Heart right ventricle (tissue), 16 donors: ENCODE results near the gene APC2. TPM values are rescaled to one million over a fixed set of nuclear protein-coding genes. Genes with fewer than 3 reads are reported as not detected.

Experiments
- ATAC-seq, 8 donors: fragments of 200-7000 bp; cut with Tn5 transposase; one replicate each; pipeline ENCODE4 v1.9.1; 2020; ENCODE audit warnings: mild to moderate bottlenecking in 8 of 8, moderate library complexity in 8 of 8, moderate number of reproducible peaks in 1 of 8
- DNase-seq, 2 donors: peaks; one replicate each; pipeline ENCODE4 v3.0.0-alpha.2; 2020
- H3K27ac ChIP-seq, 10 donors: fragments of 200-600 bp; sonication (generic) in 2 of 10; one replicate each; pipeline versions ENCODE4 v1.5.0 to v1.8.0; 2020 to 2022; ENCODE audit warnings: mild to moderate bottlenecking in 3 of 10
- H3K27me3 ChIP-seq, 7 donors: fragments of 200-600 bp; one replicate each; pipeline ENCODE4 v1.8.0; 2021 to 2022; ENCODE audit warnings: mild to moderate bottlenecking in 2 of 7
- H3K36me3 ChIP-seq, 9 donors: fragments of 200-600 bp; sonication (generic) in 1 of 9; one replicate each; pipeline versions ENCODE4 v1.5.0 to v1.8.0; 2020 to 2022; ENCODE audit warnings: mild to moderate bottlenecking in 2 of 9
- H3K4me1 ChIP-seq, 9 donors: fragments of 200-600 bp; sonication (generic) in 1 of 9; one replicate each; pipeline versions ENCODE4 v1.5.0 to v1.8.0; 2020 to 2022; ENCODE audit warnings: mild to moderate bottlenecking in 4 of 9
- H3K4me3 ChIP-seq, 10 donors: fragments of 200-600 bp; sonication (generic) in 2 of 10; one replicate each; pipeline versions ENCODE4 v1.5.0 to v1.8.0; 2020 to 2022; ENCODE audit warnings: mild to moderate bottlenecking in 7 of 10, moderate library complexity in 2 of 10
- H3K9me3 ChIP-seq, 11 donors: fragments of 200-600 bp in 10 of 11; sonication (generic) in 2 of 11; one replicate each; pipeline versions ENCODE4 v1.5.0 to v1.8.0; 2013 to 2022; ENCODE audit warnings: mild to moderate bottlenecking in 2 of 11, control low read depth in 1 of 11, moderate library complexity in 1 of 11
- WGBS, 2 donors: extraction: QIAGEN DNeasy Blood & Tissue Kit; methylation state at CpG; one replicate each; pipeline ENCODE4 v1.1.7; 2013; ENCODE audit warnings: inconsistent platforms in 1 of 2; 5-methylcytosine and 5-hydroxymethylcytosine counted together
- intact Hi-C, 10 donors: fragments of 100-400 bp; cut with DNase I; formaldehyde crosslinking; loops; one replicate each; pipeline versions ENCODE4 v1.11.1 to v1.14.2; 2022
- polyA plus RNA-seq, 2 donors: library from polyadenylated mRNA; stranded (reverse); fragments of 200-250 nt; gene quantifications; one replicate each; pipeline ENCODE4 v1.2.3, GENCODE V29; 2013
- total RNA-seq, 10 donors: library from RNA; stranded (reverse); fragmentation: NEBNext Ultra II Directional in 3 of 10; extraction: Animal tissue kit (Norgen Biotek cat#: 25700) in 3 of 10; gene quantifications; one replicate each; pipeline versions ENCODE4 v1.2.1 to v1.2.4, GENCODE V29; 2021 to 2023
- TF ChIP-seq, protein P1 (sequence below), 9 donors: fragments of 200-600 bp; sonication (generic) in 2 of 9; IDR thresholded peaks; one replicate each; pipeline versions ENCODE4 v1.5.0 to v1.8.0; 2021 to 2022; ENCODE audit warnings: antibody characterized with exemption in 9 of 9, mild to moderate bottlenecking in 5 of 9, moderate library complexity in 1 of 9
- donor health status: Arrhythmogenic right ventricular cardiomyopathy.
- donor health status: ischemic (EF 13 %, LVEDD 7.1; RV severe dilation, severe dysfunction).
- donor health status: healthy with polysubstance abuse.
- donor health status: DM: no; HTN: yes; CAD: no.
- donor health status: DM: no; HTN: no; CAD: no.
- donor health status: ischemic (EF 25% LVEDD 6.9; RV normal size, moderate dysfunction).
- donor health status: ischemic (EF 25% LVEDD 5.7; RV mildly dilated, moderate dysfunction).
- donor health status: healthy.
- donor health status: DM: yes; HTN: yes; CAD: no.
- donor health status: Ischemic cardiomyopathy.
- donor health status: ischemic (EF 35%, LVEDD 5.7; RV mildly dilated, moderate dysfunction).
- donor health status: nonischemic (EF 11% LVEDD 7.7; RV severe dilation, severe dysfunction).
- donor health status: DM: yes; HTN: yes; CAD: no.
- donor health status: PGD.
- donor health status: ischemic (EF 29% LVEDD 5.4; RV normal size, mild dysfunction).
- donor health status: nonischemic (EF 23%, LVEDD 6.1; RV moderate dilation, normal function).

APC2 gene
- total and polyA plus RNA-seq, 12 donors = 0.02 to 0.23 (median 0.09) TPM; not detected in 1

DNA sequence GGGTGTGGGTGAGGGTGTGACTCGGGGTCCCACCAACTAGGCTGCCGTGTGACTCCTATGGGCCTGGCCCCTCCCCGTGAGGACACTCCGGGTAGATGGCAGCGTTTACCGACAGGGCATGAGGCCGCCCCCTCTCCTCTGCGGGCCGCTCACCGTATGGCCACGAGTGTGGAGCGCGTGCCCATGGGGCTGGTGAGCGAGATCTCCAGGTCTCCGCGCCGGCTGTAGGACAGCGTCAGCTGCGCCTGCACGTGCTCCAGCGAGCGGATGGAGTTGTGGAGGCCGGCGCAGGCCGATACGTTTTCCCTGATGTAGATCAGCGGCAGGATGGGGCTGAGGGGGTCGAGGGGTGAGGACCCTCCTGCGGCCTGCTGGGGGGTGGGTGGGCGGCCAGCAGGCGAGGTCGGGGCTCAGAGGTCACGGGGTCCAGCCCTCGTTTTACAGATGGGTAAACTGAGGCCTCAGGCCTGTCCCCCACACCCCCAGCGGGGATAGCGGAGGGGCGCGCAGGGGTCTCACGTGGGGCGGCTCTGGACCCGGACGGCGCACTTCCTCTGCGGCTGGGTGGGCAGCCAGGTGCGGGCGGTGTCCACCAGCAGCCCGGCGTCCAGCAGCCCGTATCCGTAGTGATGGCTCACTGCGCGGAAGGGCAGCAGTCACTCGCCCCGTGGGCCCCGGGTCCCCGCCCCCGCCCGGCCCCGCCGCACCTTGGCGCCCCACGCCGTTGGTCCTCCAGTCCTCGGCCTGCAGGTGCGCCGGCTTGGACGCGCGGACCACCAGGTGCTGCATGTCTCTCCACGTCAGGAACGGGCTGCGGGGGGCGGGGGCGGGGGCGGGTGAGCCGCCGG is 33.4 kb downstream of the APC2 start:
- no peaks in the 10 kb centered on the region for H3K36me3 ChIP-seq
- intact Hi-C loops = no loop called here
- no peak overlapping the region for H3K27ac ChIP-seq
- H3K4me3 ChIP-seq = no peak overlapping the region
- H3K4me1 ChIP-seq = peaks cover 0 to 14% (median 8%) of the 10 kb centered on the region in 9 donors
- TF ChIP-seq, protein P1, sequence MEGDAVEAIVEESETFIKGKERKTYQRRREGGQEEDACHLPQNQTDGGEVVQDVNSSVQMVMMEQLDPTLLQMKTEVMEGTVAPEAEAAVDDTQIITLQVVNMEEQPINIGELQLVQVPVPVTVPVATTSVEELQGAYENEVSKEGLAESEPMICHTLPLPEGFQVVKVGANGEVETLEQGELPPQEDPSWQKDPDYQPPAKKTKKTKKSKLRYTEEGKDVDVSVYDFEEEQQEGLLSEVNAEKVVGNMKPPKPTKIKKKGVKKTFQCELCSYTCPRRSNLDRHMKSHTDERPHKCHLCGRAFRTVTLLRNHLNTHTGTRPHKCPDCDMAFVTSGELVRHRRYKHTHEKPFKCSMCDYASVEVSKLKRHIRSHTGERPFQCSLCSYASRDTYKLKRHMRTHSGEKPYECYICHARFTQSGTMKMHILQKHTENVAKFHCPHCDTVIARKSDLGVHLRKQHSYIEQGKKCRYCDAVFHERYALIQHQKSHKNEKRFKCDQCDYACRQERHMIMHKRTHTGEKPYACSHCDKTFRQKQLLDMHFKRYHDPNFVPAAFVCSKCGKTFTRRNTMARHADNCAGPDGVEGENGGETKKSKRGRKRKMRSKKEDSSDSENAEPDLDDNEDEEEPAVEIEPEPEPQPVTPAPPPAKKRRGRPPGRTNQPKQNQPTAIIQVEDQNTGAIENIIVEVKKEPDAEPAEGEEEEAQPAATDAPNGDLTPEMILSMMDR (IDR thresholded peaks at IDR 0.05) = no peak
- ATAC-seq (no peak), DNase-seq (no peak)
- H3K27me3 ChIP-seq = no peaks in the 10 kb centered on the region
- WGBS, 2 donors = 89 to 91% methylated on average over 54 to 77 of the region's 77 CpGs
- H3K9me3 ChIP-seq = no peaks in the 10 kb centered on the region

DNA sequence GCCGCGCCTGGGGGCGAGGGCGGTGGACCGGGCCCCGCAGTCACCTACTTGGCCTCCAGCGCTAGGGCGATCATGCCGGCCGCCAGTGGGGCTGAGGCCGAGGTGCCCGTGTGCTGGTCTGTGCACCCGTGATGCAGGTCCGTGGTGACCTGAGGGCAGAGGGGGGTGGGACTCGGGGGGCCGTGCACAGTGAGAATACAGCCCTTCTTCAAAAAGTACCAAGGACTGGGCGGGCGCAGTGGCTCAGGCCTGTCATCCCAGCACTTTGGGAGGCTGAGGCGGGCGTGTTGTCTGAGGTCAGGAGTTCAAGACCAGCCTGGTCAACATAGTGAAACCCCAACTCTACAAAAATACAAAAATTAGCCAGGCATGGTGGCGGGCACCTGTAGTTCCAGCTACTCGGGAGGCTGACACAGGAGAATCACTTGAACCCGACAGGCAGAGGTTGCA is 34.1 kb downstream of the APC2 start:
- Histone ChIP-seq H3K9me3 (no peaks in the 10 kb centered on the region), H3K27ac (no peak overlapping the region), H3K27me3 (no peaks in the 10 kb centered on the region), H3K4me1 (peaks cover 0 to 9% (median 6%) of the 10 kb centered on the region in 9 donors), H3K36me3 (no peaks in the 10 kb centered on the region), H3K4me3 (no peak overlapping the region)
- intact Hi-C loops = no loop called here
- DNase-seq (no peak), ATAC-seq (no peak)
- 91 to 92% methylated on average over 23 of the region's 23 CpGs for WGBS, 2 donors
- TF ChIP-seq, protein P1 (IDR thresholded peaks at IDR 0.05) = no peak

DNA sequence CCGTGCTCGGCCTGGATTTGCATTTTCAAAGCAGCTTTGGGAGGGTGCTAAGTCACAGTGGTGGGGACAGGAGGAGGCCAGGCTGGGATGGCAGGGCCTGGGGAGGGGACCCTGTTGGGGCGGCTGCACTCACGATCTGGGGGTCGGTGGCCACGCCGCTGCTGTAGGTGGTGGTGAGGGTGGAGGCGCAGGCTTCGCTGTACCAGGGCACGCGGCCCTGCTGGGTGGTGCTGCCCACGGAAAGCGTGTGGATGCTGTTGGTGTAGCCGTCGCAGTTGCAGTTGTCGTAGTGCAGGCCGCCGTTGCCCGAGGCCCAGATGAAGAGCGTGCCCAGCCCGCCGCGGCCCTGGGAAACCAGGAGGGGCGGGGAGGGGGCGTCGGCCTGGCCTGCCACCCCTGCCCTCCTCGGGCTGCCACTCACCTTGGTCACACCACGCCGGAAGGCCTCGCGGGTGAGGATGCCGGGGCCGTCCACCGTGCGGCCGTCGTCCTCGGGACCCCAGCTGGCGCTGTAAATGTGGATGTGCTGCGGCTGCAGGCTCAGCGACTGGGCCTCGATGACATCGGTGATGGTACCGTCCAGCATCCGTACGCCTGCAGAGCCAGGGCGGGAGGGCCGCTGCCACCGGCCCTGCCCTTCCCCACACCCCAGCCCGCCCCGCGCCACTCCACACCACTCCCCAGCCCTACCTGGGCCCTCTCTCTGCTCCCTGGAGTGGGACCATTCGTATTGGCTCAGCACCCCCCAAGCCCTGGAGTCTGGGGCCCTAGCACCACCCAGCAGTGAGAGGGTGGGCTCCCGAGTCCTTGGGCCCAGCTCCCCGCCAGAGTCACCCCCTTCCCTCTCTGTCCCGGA is 37.0 kb downstream of the APC2 start:
- TF ChIP-seq, protein P1 (IDR thresholded peaks at IDR 0.05) = no peak
- intact Hi-C loops = no loop called here
- H3K36me3 ChIP-seq = no peaks in the 10 kb centered on the region
- peaks cover 3 to 19% (median 14%) of the 10 kb centered on the region in 9 donors for H3K4me1 ChIP-seq
- DNase-seq (no peak), ATAC-seq (no peak)
- 92 to 93% methylated on average over 52 to 56 of the region's 56 CpGs for WGBS, 2 donors
- H3K27ac ChIP-seq = no peak overlapping the region
- H3K9me3 ChIP-seq = no peaks in the 10 kb centered on the region
- no peak overlapping the region for H3K4me3 ChIP-seq
- peaks cover 0 to 9% (median 2%) of the 10 kb centered on the region in 7 donors for H3K27me3 ChIP-seq

DNA sequence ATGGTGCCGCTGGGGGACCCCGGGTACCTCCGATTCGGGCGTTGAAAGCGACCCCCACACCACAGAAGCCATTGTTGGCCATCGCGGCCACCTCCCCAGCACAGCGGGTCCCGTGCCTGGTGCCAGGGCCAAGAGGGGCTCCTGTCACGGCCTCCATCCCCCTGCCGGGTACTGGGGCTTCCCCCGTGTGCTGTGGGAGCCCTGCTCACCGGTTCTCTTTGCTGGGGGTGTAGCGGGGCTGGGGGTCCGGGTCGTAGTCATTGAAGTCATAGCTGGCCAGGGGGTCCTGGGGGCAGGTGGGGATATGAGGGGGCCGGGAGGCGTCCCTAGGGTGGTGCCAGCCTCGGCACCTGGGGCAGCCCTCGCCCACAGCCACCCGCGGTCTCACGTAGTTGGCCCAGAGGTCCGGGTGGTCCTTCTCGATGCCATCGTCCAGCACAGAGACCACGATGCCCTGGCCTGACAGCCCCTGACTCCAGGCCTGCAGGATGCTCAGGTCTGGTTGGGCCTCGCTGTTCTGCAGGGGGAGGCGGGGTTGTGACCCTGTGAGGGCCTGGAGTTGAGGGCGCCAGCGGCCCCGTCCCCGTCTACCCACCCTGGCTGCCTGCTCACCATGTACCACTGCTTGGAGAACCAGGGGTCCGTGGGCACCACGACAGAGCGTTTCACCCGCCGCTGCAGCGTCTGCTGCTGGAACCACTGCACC is 37.8 kb downstream of the APC2 start:
- WGBS, 2 donors = 92 to 93% methylated on average over 35 to 40 of the region's 40 CpGs
- H3K27me3 ChIP-seq = peaks cover 0 to 17% (median 5%) of the 10 kb centered on the region in 7 donors

More for the DNA sequence above, 37.8 kb downstream of the APC2 start:
- Histone ChIP-seq H3K27ac (no peak overlapping the region), H3K4me1 (peaks cover 3 to 24% (median 14%) of the 10 kb centered on the region in 9 donors), H3K9me3 (no peaks in the 10 kb centered on the region), H3K36me3 (no peaks in the 10 kb centered on the region), H3K4me3 (no peak overlapping the region)
- TF ChIP-seq, protein P1 (IDR thresholded peaks at IDR 0.05) = no peak
- DNase-seq (no peak), ATAC-seq (no peak)
- intact Hi-C loops = no loop called here
